Renal cortex interstitium (tissue), 11 donors: ENCODE results near the gene UBE2G1. TPM values are rescaled to one million over a fixed set of nuclear protein-coding genes. Genes with fewer than 3 reads are reported as not detected.

ENCODE experiments used
- DNase-seq, 11 donors: peaks; one replicate each; pipeline ENCODE4 v3.0.0-alpha.2; 2013; ENCODE audit warnings: low read depth in 9 of 11, low spot score in 4 of 11; ENCODE audit errors: extremely low read depth in 1 of 11
- polyA plus RNA-seq, 3 donors: library from polyadenylated mRNA; unstranded; fragments of 120-200 nt; gene quantifications; one replicate each; pipeline ENCODE4 v1.2.1, GENCODE V29; 2013; ENCODE audit not compliant: insufficient read length in 3 of 3

Gene UBE2G1
- polyA plus RNA-seq, 3 donors: 46.7 to 65.2 (median 57.9) TPM

GRCh38 chr17:4233668-4234258 lies 132.7 kb downstream of the UBE2G1 start:
- no peak for DNase-seq

- DNase-seq: no peak
These were observed 134.2 kb downstream of the UBE2G1 start for GRCh38 chr17:4232168-4232813.

- DNase-seq: no peak
These were observed 136.6 kb downstream of the UBE2G1 start for GRCh38 chr17:4229627-4230541.

- DNase-seq: no peak
These were observed 144.4 kb downstream of the UBE2G1 start for GRCh38 chr17:4221899-4222659.

GRCh38 chr17:4221163-4221562 lies 145.3 kb downstream of the UBE2G1 start:
- no peak for DNase-seq

- DNase-seq: no peak
These were observed 145.8 kb downstream of the UBE2G1 start for GRCh38 chr17:4220655-4221054.

Other genes starting within 250 kb of the UBE2G1 start
- gene ZZEF1, start 223.6 kb downstream of the UBE2G1 start, polyA plus RNA-seq: 10 to 100 TPM; 21.5 to 30.4 (median 23.5) TPM
- 10 to 100 TPM; 25.0 to 30.0 (median 25.5) TPM for gene CYB5D2, start 223.5 kb downstream of the UBE2G1 start, polyA plus RNA-seq
- 10 to 100 TPM; 45.4 to 54.7 (median 47.6) TPM for gene ANKFY1, start 102.7 kb downstream of the UBE2G1 start, polyA plus RNA-seq
- 1 to 10 TPM; 1.9 to 5.2 (median 2.6) TPM for gene SPNS3, start 67.3 kb upstream of the UBE2G1 start, polyA plus RNA-seq
- 10 to 100 TPM; 22.3 to 45.7 (median 40.9) TPM for gene SPNS2, start 132.2 kb upstream of the UBE2G1 start, polyA plus RNA-seq
- gene MYBBP1A, start 188.7 kb upstream of the UBE2G1 start, polyA plus RNA-seq: 10 to 100 TPM; 34.6 to 47.8 (median 43.5) TPM
- gene GGT6, start 193.9 kb upstream of the UBE2G1 start, polyA plus RNA-seq: 1 to 10 TPM; 5.2 to 8.3 (median 6.8) TPM
- 10 to 100 TPM; 56.2 to 60.1 (median 57.6) TPM for gene SMTNL2, start 217.9 kb upstream of the UBE2G1 start, polyA plus RNA-seq